GM03348 (cell line): ENCODE measurements around the gene MICALL1.
A peak's percentile ranks its signal among the peaks of the same experiment; 100 is the strongest.

ENCODE experiments used
- DNase-seq: peaks from one replicate; pipeline ENCODE4 v3.0.0; 2012; ENCODE audit warnings: low spot score

The MICALL1 gene, protein sequence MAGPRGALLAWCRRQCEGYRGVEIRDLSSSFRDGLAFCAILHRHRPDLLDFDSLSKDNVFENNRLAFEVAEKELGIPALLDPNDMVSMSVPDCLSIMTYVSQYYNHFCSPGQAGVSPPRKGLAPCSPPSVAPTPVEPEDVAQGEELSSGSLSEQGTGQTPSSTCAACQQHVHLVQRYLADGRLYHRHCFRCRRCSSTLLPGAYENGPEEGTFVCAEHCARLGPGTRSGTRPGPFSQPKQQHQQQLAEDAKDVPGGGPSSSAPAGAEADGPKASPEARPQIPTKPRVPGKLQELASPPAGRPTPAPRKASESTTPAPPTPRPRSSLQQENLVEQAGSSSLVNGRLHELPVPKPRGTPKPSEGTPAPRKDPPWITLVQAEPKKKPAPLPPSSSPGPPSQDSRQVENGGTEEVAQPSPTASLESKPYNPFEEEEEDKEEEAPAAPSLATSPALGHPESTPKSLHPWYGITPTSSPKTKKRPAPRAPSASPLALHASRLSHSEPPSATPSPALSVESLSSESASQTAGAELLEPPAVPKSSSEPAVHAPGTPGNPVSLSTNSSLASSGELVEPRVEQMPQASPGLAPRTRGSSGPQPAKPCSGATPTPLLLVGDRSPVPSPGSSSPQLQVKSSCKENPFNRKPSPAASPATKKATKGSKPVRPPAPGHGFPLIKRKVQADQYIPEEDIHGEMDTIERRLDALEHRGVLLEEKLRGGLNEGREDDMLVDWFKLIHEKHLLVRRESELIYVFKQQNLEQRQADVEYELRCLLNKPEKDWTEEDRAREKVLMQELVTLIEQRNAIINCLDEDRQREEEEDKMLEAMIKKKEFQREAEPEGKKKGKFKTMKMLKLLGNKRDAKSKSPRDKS

DNA sequence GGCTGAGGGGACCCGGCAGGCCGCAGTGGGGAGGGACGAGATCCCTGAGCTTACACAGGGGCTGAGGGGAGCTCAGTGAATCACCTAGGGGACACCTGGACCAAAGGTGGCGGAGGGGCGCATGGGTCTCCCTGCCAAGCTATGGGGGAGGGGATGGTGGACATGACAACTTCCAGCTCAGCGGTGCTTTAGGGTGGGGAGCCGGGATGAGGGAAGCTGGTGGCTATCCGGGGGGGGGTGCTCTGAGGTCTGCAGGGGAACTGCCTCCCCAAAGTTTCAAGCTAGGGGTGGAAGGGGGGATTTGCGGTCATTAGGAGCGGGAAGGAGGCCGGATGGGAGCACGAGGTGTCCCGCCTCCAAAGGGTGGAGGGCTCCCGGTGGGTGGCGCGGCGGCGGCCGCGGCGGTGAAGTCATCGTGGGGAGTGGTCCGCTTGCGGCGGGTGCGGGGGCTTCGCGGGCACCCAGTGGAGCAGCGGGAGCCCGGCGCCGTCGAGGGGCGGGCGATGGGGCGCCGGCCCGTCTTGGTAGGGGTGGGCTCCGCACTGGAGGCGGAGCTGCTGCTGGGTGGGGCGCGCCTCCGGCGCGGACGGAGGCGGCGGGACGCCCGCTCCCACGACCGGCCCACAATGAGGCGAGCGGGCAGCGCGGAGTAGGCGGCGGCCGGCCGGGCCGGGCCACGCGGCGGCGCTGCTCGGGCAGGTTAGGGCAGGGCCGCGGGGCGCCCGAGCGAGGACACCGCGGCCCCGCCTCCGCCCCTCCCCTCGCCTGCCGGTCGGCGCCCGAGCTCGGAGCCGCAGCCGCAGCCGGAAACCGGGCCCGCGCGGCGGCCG, at the start of gene MICALL1:
TSS of gene MICALL1 (plus strand) at position 764 of the 830 bp plus-strand sequence. CDS start 126 bp downstream, outside the sequence.
- peak; percentile 94 for DNase-seq

DNA sequence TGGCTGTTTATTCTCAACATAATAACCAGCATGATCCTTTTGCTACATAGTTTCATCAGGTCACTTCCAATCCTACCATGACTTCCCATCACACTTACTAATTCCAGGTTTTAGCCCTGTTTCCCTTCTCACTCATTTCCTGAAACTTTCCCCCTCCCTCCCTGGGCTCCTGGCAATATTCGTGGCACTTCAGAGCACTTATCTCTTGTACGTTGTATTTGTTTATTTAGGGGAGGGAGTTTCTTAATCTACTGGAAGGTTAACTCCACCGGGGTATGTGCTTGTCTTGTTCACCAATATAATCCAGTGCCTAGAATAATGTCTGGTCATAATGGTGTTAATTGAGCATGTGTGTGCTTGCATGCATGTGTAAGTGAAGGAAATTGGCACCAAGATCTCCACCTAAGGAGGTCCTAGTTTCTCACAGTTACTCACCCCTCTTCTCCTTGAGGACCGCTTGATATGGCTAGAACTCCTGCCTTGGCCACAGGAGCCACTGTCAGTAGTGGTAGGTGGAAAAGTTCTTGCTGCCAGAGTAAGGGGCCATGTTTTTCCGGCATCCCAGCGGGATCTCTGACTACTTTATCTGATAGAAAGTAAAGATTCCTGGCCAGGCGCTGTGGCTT, 45.2 kb upstream of the MICALL1 start:
- no peak for DNase-seq

DNA sequence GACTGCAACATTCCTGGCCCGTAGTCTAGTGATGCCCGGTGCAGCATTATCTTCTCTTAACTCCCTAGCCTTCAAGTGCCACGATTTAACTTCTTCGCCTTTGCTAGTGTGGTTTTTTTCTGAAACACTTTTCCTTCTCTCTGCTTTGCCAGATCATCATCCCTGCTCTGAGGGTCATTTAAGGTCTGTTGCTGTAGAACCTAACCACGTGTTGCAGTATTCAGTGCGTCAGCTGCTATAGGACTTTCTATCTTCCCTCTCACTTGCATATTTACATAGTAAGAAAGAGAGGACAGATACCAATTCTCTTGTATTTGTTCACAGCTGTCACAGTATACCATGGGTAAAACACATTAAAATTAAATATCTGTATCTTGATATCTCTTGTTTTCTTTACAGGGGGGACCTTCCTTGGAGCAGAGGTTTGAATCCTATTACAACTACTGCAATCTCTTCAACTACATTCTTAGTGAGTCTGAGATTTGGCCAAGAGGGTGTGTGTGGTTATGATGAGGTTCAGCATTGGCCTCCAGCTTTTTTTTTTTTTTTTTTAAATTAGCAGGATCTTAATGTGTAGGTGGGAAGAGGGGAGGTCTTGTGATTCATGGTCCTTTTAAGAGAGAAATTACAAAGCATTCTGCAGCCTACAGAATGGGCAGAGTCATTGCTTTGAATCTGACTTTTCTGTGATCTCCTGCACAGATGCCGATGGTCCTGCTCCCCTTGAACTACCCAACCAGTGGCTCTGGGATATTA, 43.3 kb upstream of the MICALL1 start:
- no peak for DNase-seq

DNA sequence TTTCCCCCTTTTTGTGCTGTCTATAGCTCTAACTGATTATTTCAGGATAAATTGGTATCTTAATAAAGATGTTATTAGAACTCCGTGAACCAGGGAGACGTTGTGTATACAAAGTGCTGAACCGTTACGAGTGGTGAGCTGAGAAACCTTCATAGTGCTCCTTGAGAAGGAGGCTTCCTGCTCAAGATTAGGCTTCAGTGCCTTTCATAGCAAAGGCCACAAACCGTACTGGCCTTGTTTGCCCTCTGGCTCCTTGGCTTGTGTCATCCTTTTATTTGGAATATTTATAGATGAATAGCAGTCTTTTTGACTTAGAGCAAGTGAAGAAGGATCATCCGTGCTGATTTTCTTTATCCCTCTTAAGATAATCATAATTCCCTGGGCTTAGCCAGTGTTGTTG, 40.6 kb upstream of the MICALL1 start:
- DNase-seq = no peak

DNA sequence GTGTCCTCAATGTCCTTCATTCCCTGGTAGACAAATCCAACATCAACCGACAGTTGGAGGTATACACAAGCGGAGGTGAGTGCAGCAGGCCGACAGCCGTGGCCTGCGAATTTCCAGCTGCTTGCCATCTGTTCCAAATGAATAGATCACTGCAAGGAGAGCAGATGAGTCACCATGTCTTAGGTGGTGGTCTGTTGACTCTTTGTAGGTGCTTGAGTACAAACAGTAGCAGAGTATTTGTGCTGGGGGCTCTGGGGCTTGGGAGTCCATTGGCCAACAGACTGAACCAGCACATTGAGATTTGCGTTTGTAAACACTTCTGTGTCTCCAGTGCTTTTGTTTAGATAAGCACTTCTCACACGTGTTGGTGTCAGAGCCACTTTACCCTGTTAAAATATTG, 35.8 kb upstream of the MICALL1 start:
- DNase-seq = no peak

DNA sequence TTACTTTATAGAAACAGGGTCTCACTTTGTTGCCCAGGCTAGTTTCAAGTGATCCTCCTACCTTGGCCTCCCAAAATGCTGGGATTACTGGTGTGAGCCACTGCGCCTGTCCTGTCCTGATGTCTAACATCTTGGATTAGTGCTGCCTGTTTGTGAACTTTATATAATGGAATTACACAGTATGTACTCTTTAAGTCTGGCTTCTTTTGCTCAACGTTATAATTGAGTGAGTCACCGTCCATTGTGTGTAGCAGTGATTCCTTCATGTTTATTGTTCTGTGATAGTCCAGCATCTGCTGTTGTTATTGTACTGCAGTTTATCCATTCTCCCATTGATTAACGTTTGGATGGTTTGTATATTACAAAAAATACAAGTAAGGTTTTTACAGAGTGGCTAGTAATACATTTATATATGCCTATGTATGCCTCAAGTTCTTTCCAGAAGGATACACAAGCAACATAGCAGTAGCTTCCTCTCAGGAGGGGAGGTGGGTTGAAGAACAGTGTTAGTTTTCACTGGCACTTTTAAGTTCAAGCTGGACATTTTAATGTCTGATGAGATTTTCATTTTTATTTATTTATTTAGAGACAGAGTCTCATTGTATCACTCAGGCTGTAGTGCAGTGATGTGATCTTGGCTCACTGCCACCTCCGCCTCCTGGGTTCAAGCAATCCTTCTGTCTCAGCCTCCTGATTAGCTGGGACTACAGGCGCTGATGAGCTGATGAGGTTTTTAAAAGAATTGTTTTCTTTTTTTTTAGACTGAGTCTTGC, 25.2 kb upstream of the MICALL1 start:
- DNase-seq = no peak

DNA sequence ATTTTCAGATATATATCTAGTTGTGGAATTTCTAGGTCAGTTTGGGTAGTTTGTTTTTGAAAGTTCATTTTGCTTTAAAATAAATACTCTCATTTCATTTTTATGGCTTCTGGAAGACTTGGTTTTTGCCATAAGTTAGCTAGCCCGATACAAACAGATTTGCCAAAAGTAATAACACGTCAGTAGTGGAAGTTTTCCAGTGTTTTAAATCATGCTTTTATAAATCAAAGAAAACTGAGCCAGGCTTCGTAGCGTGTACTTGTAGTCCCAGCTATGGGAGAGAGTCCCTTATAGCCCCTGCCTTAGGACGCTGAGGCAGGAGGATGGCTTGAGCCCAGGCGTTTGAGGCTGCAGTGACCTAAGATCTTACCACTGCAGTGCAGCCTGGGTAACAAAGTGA, 21.7 kb upstream of the MICALL1 start:
- peak; percentile 32 for DNase-seq

DNA sequence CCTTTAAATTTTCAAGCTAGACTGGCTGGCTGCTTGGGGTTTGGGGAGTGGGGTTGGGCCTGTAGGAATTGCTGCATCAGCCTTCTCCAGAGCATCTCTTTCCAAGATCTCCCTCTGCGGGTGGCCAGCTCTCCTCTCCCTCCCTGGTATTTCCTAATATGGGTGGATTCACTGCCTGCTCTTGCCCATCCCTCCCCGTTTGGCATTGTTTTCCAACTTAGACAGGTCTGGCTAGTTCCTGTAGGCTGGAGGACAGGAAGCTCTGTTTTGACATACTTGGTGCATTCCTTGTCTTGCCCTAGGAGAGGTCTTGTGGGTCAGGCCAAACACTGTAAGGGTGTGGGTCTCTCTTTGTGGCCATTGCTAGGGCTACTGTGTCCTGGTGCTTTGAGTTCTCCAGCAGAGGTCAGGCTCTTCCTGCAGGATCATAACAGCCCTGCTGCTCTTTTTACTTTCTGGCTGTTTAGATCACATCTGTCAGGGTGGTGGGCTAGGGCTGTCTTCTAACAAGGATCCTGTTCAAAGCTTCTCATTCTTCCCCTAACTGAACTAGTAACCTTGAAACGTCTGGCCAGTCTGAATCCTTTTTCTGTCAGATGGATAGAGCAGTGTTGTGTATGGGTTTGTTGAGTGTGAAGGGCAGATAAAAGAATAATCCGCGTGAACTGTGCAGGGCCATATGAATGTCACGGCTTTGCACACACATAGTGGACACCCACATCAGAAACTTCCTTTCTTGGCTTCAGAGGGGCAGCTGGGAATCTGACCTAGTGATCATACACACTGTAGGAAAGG, 18.3 kb upstream of the MICALL1 start:
- peak; percentile 75 for DNase-seq

DNA sequence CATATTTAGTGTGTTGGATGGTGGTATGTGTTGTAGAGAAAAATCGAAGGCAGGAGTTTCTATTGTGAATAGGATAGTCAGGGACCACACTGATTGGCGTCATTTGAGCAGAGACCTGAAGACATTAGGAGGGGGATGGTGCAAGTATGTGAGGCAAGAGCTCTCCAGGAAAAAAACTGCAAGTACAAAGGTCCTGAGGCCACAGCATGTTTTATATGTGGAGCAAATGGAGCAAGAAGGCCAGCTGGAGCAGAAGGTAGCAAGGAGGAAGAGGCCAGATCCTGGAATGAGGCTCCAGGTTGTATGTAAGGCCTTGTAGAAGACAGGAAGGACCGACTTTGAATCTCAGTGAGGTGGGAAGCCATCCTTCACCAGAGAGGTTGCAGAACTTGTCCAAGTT, 14.2 kb upstream of the MICALL1 start:
- DNase-seq = no peak

DNA sequence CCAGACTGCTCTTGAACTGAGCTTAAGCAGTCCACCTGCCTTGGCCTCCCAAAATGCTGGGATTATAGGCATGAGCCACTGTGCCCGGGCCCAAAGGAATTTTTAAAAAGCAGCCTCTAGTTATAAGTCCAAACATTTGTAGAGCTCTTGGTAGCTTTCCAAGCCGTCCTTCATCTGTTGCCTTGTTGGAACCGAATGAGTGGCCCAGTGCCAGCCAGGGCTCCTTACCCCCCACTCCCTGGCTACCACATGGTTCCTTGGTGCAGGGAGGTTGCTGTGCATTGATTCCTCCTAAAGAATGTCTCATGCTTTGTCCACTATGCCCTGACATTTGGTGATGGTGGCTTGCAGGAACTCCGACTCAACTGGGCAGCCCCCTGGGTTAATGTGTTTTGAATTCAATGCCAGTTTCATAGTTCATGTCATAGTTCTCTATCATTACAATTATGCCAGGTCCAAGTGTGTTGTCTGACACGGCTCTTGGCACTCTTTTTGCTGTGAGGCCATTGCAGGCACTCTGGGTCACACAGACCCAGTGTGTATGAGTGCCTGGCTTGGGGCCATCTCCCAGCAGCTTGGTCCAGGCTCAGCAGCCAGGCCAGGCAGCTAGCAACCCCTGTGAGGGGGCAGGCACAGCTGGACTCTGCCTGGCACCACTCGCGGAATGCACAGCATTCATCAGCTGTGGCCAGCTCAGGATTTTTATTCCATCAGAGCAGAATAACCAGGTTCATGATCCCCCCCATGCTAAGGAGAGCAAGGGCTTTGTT, 13.3 kb upstream of the MICALL1 start:
- no peak for DNase-seq

DNA sequence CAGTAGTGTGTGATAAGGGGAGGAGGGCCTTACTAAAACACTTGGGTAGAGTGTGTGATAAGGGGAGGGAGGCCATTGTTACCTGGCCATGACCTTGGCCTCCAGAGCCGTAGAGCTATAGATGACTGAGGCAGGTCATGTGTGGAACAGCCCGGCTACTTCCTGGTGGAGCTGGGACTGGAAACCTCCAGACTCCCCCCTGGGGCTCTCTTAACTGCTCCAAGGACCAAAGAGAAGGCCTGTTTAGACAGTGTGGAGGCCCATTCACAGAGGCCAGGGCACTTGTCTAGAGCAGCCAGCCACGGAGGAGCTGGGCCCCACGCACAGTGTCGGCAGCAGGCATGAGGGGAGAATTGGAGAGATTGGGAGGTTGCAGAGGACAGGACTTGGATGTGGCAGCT, 12.5 kb upstream of the MICALL1 start:
- DNase-seq = no peak

DNA sequence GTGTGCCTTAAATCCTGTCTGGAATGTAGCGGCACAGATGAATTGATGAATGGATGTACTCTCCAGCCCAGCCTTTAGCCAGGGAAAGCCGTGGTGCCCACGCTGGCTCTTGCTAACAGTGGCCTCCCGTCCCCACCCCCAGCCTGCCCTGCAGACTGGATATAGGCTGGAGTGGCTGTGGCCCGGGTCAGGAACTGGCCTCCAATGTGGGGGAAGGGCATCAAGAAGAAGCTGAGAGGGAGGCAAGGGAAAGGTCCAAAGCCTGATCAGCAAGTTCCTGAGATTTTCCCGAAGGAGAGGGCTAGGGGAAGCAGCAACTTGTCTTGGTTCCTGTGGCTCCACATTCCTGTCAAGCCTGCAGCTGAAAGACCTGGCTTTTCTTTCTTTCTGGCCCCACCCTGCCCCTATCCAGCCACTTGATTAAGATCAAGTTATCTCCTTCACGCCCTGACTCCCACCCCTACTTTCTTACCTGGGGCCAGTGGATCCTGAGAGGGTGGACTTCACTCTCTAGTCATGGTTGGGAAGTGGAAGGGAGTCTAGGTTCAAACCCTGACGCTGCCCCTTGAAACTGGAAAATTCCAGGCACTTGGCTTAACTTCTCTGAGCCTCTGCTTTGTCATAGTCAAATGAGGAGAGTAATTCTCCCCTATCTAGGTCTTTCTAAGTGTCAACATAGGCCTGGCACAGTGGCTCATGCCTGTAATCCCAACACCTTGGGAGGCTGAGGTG, 11.0 kb upstream of the MICALL1 start:
- DNase-seq = no peak

DNA sequence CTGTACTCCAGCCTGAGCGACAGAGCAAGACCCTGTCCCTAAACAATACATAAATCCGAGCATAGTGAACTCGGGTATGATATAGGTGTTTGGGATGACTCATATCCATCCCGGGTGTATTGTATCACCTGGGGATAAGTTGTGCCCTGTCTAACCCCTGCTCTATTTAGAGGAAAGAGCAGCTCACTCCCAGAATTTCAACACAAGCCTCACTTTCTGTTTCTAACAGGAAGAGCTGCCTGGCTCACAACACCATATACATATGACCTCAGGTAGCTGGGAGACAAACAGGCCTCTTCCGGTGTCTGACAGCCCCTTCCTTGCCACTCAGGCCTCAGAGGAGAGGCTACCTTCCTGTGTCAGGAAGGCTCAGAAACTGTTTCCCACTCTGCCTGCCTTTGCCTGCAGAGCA, 9.9 kb upstream of the MICALL1 start:
- no peak for DNase-seq

DNA sequence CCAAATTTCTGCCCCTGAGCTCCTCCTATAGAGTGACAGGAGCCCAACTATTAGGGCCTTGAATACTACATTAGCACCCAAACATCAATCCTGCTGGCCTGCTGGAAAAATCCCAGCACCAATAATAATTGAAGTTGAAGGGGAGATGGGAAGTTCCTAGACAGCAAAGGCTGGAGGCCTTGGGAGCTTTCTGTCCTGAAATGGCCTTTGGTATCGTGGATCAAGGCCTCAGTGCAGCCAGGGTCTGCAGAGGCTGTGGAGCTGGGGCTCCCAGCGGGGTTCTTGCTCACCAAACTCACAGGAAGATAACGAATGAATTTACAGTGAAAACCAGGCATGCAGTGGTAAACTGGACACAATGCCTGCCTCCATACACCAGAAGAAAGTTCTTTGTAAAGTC, 9.2 kb upstream of the MICALL1 start:
- DNase-seq = no peak

DNA sequence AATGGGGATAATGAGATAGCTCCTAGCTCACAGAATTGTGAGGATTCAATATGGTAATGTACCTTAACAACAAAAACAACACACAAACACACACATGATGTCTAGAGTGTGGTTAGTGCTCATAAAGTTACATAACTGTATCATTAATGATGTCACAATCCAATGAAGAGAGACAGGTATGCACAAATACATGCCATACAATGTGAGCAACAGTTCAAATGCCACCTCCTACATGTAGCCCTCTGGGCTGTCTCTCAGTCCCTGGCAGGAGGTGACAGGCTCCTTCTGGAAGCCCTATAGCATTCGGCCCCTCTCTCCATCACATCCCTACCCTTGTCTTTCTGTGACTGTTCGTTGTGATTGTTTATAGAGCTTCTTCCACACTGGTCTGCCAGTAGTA, 8.3 kb upstream of the MICALL1 start:
- no peak for DNase-seq

DNA sequence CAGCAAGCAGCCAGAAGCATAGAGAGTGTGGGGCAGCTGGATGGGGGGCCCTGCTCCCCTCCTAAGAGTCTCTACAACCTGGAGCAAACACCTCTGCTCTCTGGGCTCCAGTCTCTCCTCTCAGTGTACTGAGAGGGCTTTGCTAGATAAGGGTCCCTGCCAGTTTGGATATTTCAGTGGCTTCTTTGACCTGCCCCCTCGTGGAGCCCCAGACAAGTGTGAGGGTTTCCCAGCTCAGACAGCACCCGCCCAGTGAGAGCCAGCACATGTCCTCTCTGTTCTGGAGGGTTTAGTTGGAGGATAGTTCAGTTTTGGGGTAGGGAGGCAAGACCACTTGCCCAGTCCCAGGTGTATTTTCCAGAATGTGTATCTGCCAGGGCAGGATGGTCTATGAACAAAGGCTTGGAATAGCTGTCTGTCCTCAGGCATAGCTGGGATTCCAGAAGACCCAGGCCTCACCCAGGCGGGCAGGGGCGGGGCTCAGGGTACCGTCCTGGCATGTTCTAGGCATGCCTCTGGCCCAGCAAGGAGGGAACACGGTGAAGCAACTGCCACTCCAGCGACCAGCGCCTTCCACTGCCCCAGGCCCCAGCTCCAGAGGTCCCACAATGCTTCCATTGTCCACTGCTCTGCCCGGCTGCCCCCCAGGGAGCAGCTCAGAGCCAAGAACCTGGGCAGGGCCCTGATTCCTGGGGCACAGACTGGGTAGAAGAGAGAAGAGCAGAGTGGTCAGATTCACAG, 7.5 kb upstream of the MICALL1 start:
- no peak for DNase-seq
